ENCODE data around the gene LRRFIP1. TPM values are rescaled to one million over a fixed set of nuclear protein-coding genes. Genes with fewer than 3 reads are reported as not detected.

Gene LRRFIP1
- polyA plus RNA-seq, 1 donor from 2014 or later = 96.3 TPM

GRCh38 chr2:237736783-237737182 is 109.4 kb downstream of the LRRFIP1 start:
- Histone ChIP-seq H3K79me2 (replicated peaks; ENCODE audit: insufficient read depth, low read length) (no peaks in the 10 kb centered on the region), H3K4me3 (ENCODE audit: low read length) (no peak overlapping the region), H3K9ac (ENCODE audit: low read length) (no peak overlapping the region), H3K36me3 (ENCODE audit: insufficient read depth, low read length) (peaks cover 10% of the 10 kb centered on the region), H3K27ac (ENCODE audit: low read length) (no peak overlapping the region), H4K20me1 (ENCODE audit: insufficient read depth) (no peaks in the 10 kb centered on the region), H3F3A (ENCODE audit: insufficient read depth, low read length, poor library complexity, severe bottlenecking) (no peaks in the 10 kb centered on the region), H3K4me2 (ENCODE audit: low read length) (no peak overlapping the region), H3K27me3 (ENCODE audit: insufficient read depth, low read depth, low read length) (no peaks in the 10 kb centered on the region), H3K9me3 (ENCODE audit: low read length) (no peaks in the 10 kb centered on the region), H2AFZ (ENCODE audit: low read depth, low read length) (no peak overlapping the region), H3K9me2 (ENCODE audit: insufficient read depth, low read length) (no peaks in the 10 kb centered on the region)
- TF ChIP-seq POLR2AphosphoS5 (IDR thresholded peaks at IDR 0.05) (no peak), CTCF (IDR thresholded peaks at IDR 0.05; ENCODE audit: poor library complexity, severe bottlenecking) (no peak), EZH2 (IDR thresholded peaks at IDR 0.05; ENCODE audit: borderline replicate concordance, insufficient read depth, low read length, poor library complexity, severe bottlenecking) (no peak), TAF1 (IDR thresholded peaks at IDR 0.05; ENCODE audit: low read depth) (no peak)

GRCh38 chr2:237737196-237737865 is 109.9 kb downstream of the LRRFIP1 start:
- H3K9ac ChIP-seq (ENCODE audit: low read length) = no peak overlapping the region
- no peak for TF ChIP-seq POLR2AphosphoS5 (IDR thresholded peaks at IDR 0.05)
- TF ChIP-seq EZH2 (IDR thresholded peaks at IDR 0.05; ENCODE audit: borderline replicate concordance, insufficient read depth, low read length, poor library complexity, severe bottlenecking) = no peak
- TF ChIP-seq CTCF (IDR thresholded peaks at IDR 0.05; ENCODE audit: poor library complexity, severe bottlenecking) = no peak
- no peak for TF ChIP-seq MXI1 (conservative IDR thresholded peaks at IDR 0.05; ENCODE audit: poor library complexity, severe bottlenecking)
- no peak for TF ChIP-seq EP300 (conservative IDR thresholded peaks at IDR 0.05; ENCODE audit: poor library complexity, severe bottlenecking)
- TF ChIP-seq SMC3 (conservative IDR thresholded peaks at IDR 0.05; ENCODE audit: poor library complexity) = no peak
- no peak for TF ChIP-seq RAD21 (conservative IDR thresholded peaks at IDR 0.05)
- no peak for TF ChIP-seq REST (IDR thresholded peaks at IDR 0.05; ENCODE audit: borderline replicate concordance)
- TF ChIP-seq TAF1 (IDR thresholded peaks at IDR 0.05; ENCODE audit: low read depth) = no peak
- no peak overlapping the region for H2AFZ ChIP-seq (ENCODE audit: low read depth, low read length)
- H3K9me3 ChIP-seq (ENCODE audit: low read length) = no peaks in the 10 kb centered on the region
- H3K27ac ChIP-seq (ENCODE audit: low read length) = no peak overlapping the region
- no peak overlapping the region for H3K4me3 ChIP-seq (ENCODE audit: low read length)
- no peaks in the 10 kb centered on the region for H4K20me1 ChIP-seq (ENCODE audit: insufficient read depth)
- H3F3A ChIP-seq (ENCODE audit: insufficient read depth, low read length, poor library complexity, severe bottlenecking) = no peaks in the 10 kb centered on the region
- H3K79me2 ChIP-seq (replicated peaks; ENCODE audit: insufficient read depth, low read length) = no peaks in the 10 kb centered on the region
- no peaks in the 10 kb centered on the region for H3K9me2 ChIP-seq (ENCODE audit: insufficient read depth, low read length)
- no peaks in the 10 kb centered on the region for H3K27me3 ChIP-seq (ENCODE audit: insufficient read depth, low read depth, low read length)
- H3K4me2 ChIP-seq (ENCODE audit: low read length) = no peak overlapping the region
- H3K36me3 ChIP-seq (ENCODE audit: insufficient read depth, low read length) = peaks cover 10% of the 10 kb centered on the region
